ENCODE results near the gene NBL1.

GRCh38 chr1:19675797-19676196, 31.7 kb downstream of the NBL1 start:
- TF ChIP-seq EP300 (IDR thresholded peaks at IDR 0.05) (no peak), CTCF (IDR thresholded peaks at IDR 0.05) (no peak), POLR2A (IDR thresholded peaks at IDR 0.05) (no peak)
